MV-4-11 (cell line): ENCODE results near the gene OSGEP.
"Not testable (repeated sequence)": the region's sequence is repeated elsewhere in the genome, so short reads cannot be mapped to it uniquely, and the experiment has no call there.

Experiments used
- DNase-seq: peaks from one replicate; lab custom pipeline; 2025; lab: John Stamatoyannopoulos, UW

OSGEP gene

GRCh38 chr14:20469890-20470602, 15.4 kb upstream of the OSGEP start:
- peak; percentile 89 for DNase-seq

DNA sequence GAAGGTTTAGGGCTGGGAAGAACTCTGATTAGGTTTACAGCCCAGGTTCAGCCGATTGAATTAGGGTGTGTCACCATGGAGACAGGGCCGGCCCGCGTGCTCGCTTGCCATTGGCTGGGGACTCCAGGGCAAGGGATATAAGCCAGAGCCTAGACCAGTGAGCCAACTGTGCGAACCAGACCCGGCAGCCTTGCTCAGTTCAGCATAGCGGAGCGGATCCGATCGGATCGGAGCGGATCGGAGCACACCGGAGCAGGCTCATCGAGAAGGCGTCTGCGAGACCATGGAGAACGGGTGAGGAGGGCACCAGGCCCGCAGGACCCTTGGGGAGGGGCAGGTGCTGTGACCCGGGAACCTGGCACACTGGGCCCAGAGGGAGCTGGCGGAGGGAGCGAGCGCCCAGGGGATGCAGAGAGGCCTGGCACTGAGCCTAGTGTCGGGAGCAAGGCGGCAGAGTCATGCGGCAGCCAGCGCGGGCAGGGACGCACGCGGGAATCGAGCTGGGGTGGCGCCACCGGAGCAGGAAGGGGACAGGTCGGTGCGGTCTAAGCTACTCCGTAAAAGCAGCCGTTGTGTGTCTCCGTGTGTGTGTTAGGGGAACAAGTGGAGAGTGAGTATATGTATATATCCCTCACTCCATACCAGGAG, 14.8 kb upstream of the OSGEP start, which contains the start of gene PNP:
Gene PNP (plus strand): TSS at position 165 of the 648 bp plus-strand sequence. CDS start 119 bp downstream, at position 284.
- peak; percentile 85 for DNase-seq

DNA sequence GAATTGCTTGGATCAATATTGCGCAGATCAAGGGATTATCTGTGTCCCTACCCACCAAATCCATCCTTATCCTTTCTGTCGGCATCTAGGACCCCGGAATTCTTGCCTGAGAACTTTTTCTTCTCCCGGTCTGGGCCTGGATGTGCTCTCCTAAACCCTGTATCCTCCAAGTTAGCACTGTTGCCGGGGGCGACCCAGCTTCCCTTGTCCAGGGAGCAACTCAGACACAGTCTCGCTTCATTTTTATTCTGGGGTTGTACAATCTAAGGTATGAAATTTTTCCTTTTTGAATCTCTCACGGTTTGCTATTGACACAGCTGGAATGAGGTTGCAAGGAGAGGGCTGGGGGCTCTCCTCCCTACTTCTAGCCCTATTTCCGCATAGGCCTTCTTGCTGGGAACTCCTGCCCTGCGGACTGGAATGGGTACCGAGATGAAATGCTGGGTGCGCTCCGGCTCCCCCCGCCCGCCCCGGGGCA, 14.2 kb upstream of the OSGEP start:
- no peak for DNase-seq

- peak; percentile 100 for DNase-seq
Measured at GRCh38 chr14:20461225-20462141, 6.9 kb upstream of the OSGEP start, which contains the start of gene PIP4P1. Gene PIP4P1 (minus strand): TSS chr14:20461434. CDS start chr14:20461325, 109 bp downstream.

- peak; percentile 34 for DNase-seq
Measured at GRCh38 chr14:20460458-20461224, 6.0 kb upstream of the OSGEP start.

GRCh38 chr14:20458031-20458789, 3.6 kb upstream of the OSGEP start:
- no peak for DNase-seq

GRCh38 chr14:20456971-20457370, 2.4 kb upstream of the OSGEP start:
- peak; percentile 75 for DNase-seq

DNA sequence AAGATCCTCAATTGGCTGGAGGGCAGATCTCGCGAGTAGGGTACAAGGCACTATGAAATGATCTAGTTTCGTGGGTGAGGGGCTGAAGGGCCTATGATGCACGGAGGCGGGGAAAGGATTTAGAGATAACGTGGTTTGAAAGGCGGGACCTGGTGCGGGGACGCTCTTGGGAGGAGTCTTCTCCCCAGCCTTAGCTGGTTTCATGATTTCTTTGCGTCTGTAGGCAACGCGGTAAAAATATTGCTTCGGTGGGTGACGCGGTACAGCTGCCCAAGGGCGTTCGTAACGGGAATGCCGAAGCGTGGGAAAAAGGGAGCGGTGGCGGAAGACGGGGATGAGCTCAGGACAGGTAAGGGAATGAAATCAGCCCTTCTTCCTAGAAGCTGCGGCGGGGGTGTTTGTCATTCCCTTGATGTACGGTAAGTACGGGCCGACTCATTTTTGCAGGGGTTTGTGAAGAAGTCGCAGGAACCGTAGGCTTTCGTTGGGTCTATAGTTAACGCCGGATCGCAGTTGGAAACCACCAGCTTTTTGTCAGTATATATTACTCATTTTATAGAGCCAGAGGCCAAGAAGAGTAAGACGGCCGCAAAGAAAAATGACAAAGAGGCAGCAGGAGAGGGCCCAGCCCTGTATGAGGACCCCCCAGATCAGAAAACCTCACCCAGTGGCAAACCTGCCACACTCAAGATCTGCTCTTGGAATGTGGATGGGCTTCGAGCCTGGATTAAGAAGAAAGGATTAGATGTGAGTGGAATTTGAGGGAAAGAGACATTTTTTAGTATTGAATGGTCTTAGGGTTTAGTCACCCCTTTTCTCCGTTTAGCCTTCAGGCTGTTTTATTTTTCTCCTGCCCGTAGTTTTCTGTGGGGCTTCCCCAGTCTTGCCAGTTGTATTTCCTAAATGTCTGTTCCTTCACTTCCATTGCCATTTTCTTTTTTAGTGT, 1.0 kb upstream of the OSGEP start:
- peak; percentile 87 for DNase-seq

- not testable (repeated sequence) for DNase-seq
Measured at GRCh38 chr14:20452831-20453230, 1.8 kb downstream of the OSGEP start.

GRCh38 chr14:20446889-20447288, 7.7 kb downstream of the OSGEP start:
- DNase-seq: no peak

DNA sequence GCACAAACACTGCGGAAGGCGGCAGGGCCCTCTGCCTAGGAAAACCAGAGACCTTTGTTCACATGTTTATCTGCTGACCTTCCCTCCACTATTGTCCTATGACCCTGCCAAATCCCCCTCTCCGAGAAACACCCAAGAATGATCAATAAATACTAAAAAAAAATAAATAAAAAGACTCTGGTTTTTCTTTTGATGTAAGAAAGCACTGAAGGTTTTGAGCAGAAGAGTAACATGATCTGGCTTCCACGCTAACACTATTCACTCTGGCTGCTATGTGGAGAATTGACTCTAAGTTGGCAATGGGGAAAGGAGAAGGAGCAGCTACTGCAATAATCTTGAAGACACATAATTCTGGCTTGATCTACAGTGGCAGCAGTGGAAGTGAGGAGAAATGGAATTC, 11.0 kb downstream of the OSGEP start:
- not testable (repeated sequence) for DNase-seq

DNA sequence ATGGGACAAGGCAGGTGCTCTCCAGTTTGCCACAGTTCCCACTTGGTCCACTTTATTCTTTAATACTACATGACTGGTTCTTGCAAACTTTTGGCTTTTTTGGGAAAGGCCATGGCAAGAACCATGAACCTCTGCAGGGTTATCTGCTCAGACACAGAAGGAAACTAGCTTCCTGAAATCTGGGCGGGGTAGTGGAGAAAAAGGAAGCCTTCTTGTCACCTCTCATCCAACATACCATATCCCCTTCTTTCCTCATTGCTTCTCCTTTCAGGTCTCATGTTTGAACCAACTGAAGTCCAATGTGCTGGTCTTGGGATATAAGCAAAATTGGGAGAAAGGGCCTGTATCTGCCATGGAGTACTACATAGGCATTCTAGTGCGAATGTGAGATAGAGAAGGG, 13.2 kb downstream of the OSGEP start:
- DNase-seq: no peak

GRCh38 chr14:20440882-20441281, 13.7 kb downstream of the OSGEP start:
- no peak for DNase-seq

DNA sequence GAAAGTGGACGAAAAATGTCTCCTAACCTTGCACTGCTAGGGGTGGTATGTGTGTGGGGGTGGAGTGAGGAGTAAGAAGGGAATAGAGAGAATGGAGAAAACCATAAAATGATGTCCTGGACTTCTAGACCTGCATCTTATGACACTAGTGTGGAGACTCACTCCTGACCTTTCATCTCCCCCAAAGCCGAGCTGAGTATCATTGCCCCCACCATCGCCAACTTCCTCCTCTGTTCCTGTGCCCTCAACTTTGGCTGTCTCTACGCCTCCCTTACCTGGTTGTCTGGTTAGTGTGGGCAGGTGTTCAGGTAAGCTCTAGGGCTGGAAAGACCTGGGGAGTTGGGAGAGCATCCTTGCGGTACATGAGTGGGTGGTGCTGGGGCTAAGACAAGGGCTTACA, 14.1 kb downstream of the OSGEP start:
- no peak for DNase-seq

DNA sequence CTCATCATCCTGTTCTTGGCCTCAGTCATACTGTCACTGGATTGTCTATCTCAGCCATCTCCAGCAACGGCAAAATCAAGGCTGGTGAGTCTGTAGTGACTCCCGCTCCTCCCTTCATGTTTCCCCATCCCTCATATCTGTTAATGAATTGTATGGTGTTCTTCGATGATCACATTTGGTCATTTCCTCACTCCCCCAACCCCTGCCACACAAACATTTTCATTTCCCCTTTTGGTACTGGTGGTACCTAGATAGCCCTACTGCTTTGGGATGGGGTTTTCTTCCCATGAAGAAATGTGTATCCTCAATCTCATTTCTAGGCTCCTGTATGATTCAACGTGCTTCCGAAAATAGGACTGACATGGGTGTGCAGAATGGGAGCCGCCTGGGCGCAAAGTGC, 15.9 kb downstream of the OSGEP start:
- DNase-seq: peak; percentile 78

GRCh38 chr14:20436363-20436755, 18.3 kb downstream of the OSGEP start:
- DNase-seq: no peak

- no peak for DNase-seq
Measured at GRCh38 chr14:20435582-20436362, 18.8 kb downstream of the OSGEP start, which contains the start of gene KLHL33. Gene KLHL33 (minus strand): TSS chr14:20436166. CDS start chr14:20435811, 355 bp downstream.

GRCh38 chr14:20434701-20435581, 19.7 kb downstream of the OSGEP start:
- no peak for DNase-seq
